Activated CD4-positive, alpha-beta T cell treated with anti-CD3 and anti-CD28 coated beads for 48 hours (primary cell): ENCODE data around the gene MTG1.

Experiments used
- DNase-seq: peaks from one replicate; pipeline ENCODE4 v3.0.0-alpha.2; 2020

MTG1 gene, protein sequence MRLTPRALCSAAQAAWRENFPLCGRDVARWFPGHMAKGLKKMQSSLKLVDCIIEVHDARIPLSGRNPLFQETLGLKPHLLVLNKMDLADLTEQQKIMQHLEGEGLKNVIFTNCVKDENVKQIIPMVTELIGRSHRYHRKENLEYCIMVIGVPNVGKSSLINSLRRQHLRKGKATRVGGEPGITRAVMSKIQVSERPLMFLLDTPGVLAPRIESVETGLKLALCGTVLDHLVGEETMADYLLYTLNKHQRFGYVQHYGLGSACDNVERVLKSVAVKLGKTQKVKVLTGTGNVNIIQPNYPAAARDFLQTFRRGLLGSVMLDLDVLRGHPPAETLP

GRCh38 chr10:133394064-133394663 is at the start of gene MTG1:
Gene MTG1 (plus strand): TSS chr10:133394157. CDS start chr10:133394221, 64 bp downstream.
- DNase-seq, result peak; percentile 97

DNA sequence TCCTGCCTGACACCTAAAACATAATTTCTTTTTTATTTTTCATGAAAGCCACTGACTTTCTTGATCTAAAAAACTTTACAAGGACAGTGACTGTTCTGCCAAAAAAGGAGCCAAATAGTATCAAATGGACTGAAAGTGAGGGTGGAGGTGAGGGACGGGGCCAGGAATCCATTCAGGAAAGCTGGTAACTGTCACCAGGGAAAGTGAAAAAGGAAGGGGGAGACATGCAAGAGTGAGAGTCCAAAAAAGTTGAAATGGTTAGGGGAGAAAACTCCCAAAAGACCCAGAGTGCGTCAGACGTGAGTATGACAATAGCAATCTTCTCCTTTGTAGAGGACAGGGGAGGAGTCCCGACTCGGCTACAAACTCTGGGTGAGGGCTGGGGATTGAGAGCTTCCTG is 49.7 kb upstream of the MTG1 start:
- DNase-seq, result no peak

DNA sequence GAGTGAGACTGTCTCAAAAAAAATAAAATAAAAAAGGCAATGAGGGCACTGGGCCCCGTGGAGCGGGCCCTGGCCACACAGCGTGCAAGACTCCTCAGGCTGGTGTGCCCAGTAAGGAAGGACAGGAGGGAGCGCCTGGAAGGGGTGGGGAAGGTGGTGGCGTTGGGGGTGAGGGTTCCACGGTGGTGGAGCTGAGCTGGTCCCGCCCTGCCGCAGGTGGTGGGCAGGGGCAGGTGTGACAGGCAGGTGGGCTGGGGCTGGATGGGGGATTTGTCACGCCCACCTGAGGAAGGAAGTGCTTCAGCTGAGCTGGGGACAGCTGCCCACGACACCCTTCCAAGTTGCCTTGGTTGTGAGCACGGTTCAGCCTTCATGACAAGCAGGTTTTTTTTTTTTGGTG is 47.5 kb upstream of the MTG1 start:
- DNase-seq, result no peak

GRCh38 chr10:133347710-133348517 is 46.0 kb upstream of the MTG1 start:
- DNase-seq, result no peak

DNA sequence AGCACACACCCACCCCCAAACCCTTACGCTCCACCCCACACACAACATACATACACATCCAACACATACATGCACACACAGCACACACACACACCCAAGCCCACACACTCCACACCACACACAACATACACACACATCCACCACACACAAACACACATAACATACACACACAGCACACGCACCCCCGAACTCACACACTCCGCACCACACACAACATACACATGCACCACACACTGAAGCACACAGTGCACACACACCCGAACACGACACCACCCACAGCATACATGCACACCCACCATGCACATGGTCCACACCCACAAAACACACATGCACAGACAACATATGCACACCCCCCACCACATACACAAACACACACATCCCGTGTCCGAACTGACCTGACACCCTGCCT is 44.8 kb upstream of the MTG1 start:
- no peak for DNase-seq

DNA sequence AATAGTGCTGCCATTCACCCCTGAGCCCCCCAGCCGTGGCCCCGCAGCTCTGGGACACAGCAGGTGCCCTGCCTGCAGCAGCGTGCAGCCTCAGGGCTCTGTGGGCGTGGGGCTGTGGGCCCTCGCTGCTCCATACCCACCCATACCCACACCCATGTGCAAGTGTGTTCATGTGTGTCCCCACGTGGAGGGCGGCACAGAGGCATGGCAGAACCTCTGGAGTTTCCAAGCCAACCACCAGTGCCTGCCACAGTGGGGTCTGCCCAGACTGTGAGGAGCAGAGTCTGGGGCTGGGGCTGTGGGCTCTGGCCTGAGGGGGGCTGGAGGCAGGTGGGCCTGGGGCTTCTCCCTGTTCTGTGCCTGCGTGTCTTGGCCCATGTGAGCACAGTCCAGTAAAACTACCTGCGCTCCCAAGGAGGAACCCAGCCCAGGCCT is 44.4 kb upstream of the MTG1 start:
- no peak for DNase-seq

GRCh38 chr10:133350283-133350949 is 43.5 kb upstream of the MTG1 start:
- DNase-seq, result no peak

DNA sequence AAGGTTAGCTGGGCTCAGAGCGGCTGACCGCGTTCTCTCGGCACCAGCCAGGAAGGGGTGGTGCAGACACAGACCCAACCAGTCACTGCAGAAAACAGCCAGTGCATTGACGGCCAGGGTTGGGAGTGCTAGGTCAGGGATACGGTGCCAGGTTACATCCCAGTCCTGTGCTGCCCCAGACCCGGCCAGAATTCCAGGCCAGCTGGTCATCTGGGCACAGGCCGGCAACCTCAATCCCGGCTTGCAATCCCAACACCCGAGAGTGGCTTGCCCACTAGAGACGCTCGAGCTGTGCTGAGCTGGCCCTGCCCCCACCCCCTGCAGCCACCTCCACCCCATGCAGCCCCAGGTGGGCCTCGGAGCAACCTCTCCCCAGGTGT is 43.0 kb upstream of the MTG1 start:
- no peak for DNase-seq

GRCh38 chr10:133351408-133352318 is 42.3 kb upstream of the MTG1 start:
- DNase-seq, result no peak

DNA sequence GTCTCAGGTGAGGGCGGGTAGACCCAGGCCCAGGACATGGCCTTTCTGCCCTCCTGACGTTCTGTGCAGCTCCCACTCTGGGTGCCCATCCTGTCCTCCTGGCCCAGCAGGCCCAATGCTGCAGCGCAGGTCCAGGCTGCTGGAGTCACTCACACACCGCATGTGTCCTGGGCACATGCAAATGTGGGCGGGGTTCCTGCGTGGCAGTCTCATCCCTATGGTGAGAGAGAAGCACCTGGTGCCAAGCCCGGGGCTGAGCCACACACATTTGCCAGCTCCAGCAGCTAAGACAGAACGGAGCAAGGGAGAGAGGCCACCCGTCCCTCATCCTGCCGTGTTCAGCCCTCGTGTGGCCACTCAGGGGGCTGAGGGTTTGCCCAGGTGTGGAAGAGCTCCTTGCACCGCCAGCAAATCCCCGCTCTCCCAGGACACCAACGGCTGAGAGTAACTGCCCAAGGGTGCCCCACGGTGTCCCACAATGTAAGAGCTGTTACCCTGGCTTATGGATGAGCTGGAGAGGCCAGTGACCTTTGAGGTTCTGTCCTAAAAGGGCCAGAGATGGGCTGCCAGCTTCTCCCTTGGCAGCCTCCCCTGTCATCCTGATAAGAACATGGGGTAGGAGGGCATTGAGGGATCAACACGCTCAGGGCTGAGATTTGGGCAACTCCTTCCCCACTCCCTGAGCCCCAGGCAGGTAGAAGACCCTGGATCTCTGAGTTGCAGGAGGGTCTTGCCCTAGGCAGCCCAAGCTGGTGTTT is 40.6 kb upstream of the MTG1 start:
- no peak for DNase-seq

DNA sequence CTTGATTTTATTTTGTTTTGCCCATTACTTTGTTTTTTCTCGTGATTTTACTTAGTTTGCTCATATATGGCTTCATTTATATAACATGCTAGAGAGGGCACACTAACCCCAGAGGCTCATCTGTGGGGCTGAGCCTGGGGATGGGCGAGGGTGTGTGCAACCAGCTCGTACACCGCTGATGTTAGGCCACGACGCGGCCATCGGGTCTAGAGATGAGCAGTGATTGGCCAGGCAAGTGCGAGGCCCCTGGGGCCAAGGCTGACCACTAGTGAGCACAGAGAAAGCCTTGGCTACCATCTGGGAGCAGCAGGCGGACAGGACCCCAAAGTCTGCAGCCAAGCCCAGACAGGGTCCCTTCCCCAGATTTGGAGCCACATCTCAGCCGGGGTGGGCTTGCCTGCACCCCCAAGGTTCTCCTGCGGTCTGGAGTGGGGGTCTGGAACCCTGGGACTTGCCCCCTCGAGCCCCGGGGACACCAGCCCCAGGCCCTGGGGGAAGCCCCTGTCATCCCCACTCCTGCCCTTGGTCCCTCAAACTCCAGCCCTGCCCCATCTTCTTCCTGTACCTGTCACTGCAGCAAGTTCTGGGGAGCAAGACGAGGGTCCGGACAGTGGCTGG is 39.9 kb upstream of the MTG1 start:
- no peak for DNase-seq

DNA sequence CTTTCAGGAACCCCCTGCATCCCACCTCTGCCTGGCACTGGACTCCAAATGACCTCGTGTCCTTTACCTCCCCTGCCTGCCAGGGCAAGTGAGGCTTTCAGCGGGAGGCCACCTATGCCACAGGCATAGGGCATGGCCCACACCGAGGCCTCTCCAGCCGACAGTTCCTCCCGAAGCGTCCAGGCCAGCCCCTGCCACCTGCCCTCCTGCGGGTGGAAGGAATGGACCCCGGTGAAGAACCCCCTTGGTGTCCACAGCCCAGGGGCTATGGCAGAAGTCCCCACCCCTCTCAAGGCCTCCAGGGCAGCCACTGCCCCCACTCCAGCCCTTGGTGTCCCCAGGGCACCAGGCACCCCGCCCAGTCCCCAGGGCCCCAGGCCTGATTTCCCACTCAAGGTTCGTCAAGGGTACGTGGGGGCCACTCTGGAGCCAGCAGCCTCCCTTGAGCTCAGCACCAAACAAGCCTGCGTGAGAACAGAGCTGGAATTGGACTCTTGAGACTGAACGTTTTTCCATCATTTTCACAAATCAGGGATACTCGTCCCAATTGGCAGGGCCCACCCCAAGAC is 39.2 kb upstream of the MTG1 start:
- DNase-seq, result no peak

- DNase-seq, result no peak
Measured at GRCh38 chr10:133355266-133355665, 38.7 kb upstream of the MTG1 start.

DNA sequence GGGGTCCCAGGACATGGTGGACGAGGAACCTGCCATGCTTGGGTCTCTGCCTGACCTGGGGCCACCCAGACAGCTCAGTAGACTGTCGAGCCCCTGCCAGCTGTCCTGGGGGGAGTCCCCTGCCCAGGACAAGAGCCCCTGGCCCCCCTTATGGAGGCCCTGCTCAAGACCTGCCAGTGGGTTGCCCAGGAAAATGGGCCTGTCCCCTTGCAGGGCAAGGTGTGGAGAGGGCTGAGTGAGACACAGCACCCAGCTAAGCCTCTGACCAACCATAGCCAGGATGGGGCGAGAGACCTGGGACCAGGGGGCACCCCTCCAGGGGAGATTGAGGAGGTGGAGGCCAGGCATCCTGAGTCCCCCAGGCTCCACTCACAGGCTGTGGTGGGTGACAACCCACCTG is 38.0 kb upstream of the MTG1 start:
- no peak for DNase-seq

DNA sequence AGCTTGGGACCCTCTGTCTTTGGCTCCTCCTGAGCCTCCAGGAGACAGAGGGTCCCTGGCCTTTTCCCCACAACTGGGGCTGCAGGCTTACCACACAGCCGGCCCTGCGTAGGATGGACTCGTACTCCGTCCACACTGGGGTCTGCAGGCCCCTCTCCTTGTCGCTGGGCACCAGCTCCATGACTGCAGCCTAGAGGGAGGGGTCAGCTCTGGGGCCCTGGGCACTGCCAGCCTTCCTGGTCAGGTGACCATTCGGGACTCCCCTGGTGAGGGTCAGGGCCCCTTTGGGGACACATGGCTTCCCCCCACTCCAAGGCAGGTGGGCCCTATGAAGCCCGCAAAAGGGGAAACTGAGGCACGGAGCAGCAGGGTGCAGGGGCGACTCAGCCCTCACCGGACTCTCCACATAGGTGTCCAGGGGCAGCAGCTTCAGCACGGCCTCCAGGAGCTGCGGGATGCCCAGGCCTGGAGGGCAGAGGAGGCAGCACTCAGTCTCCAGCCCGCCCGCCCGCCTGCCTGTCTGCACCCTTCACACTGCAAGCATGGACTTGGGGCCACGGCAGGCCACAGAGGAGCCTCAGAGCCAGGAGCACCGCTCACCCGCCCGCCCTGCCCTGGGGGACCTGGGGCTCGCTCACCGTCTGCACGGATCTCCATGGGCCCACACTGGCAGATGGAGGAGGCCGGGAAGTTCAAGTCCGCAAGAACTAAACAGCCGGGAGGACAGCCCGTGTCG is 37.2 kb upstream of the MTG1 start:
- DNase-seq, result no peak

- peak; percentile 82 for DNase-seq
Measured at GRCh38 chr10:133357285-133358161, 36.4 kb upstream of the MTG1 start, which contains the start of gene FUOM. Gene FUOM (minus strand): TSS chr10:133358019. CDS start chr10:133358007, 12 bp downstream.

GRCh38 chr10:133358162-133358924 is 35.6 kb upstream of the MTG1 start:
- DNase-seq, result no peak

GRCh38 chr10:133358925-133359310 is 35.0 kb upstream of the MTG1 start:
- no peak for DNase-seq
